Measurements from ENCODE around the gene C20orf204. TPM values are rescaled to one million over a fixed set of nuclear protein-coding genes. Genes with fewer than 3 reads are reported as not detected.

Gene C20orf204
- total and polyA plus RNA-seq, 2 donors (not counting 3 experiments of a cell fraction or from before 2014, with no cell fraction given) = 2.8 to 5.8 TPM

- intact Hi-C loops (cut with micrococcal nuclease) (no loop called here), dilution Hi-C loops (cut with MboI; ENCODE audit: extremely low pct_ligation_motif_present, low sequenced_read_pairs) (no loop called here)
- no peak for FAIRE-seq
- H3K27me3 ChIP-seq (ENCODE audit: control insufficient read depth in 2 of 2, insufficient read depth in 2 of 2, low read length in 2 of 2) = peaks cover 10 to 15% of the 10 kb centered on the region in 2 experiments
- H3K9me3 ChIP-seq (replicated peaks; ENCODE audit: control insufficient read depth, insufficient read depth, low read length) = no peaks in the 10 kb centered on the region
- no TSS peak for BruUV-seq (replicated peaks)
- H3K79me2 ChIP-seq (ENCODE audit: control insufficient read depth, insufficient read depth, low read length) = peaks cover 6% of the 10 kb centered on the region
- no peak within 1 kb of the TSS for H3K27ac ChIP-seq (ENCODE audit: insufficient read depth, low read depth, low read length)
- no peaks in the 10 kb centered on the region for H3K9me1 ChIP-seq (replicated peaks; ENCODE audit: control insufficient read depth, extremely low read depth, insufficient read depth, low read length)
- peaks cover 20% of the 10 kb centered on the region for H3K4me1 ChIP-seq (ENCODE audit: control insufficient read depth, extremely low read depth, insufficient read depth, low read length)
- H4K20me1 ChIP-seq (replicated peaks; ENCODE audit: control insufficient read depth, extremely low read depth, insufficient read depth, low read length) = no peaks in the 10 kb centered on the region
- POLR2A ChIA-PET = interaction anchor here (0.6 kb wide), 1 partner anchor 451 kb away, joined by 3 read pairs; no protein-coding TSS in a partner anchor
- H3K4me2 ChIP-seq (ENCODE audit: insufficient read depth, low read length) = peak within 1 kb of the TSS; percentile 82
- H2AFZ ChIP-seq (ENCODE audit: low read depth, low read length) = peak within 1 kb of the TSS; percentile 61
- H3K9ac ChIP-seq (replicated peaks; ENCODE audit: extremely low read depth, insufficient read depth, low read length) = peak within 1 kb of the TSS; percentile 56
- TF ChIP-seq POLR2AphosphoS5 (IDR thresholded peaks at IDR 0.05; ENCODE audit: insufficient read depth, low read depth, low read length) = no peak
- peak; percentile 14 for TF ChIP-seq POLR2A (IDR thresholded peaks at IDR 0.05; ENCODE audit: low read depth, low read length)
- CTCF ChIA-PET = interaction anchor here (1.0 to 3.0 kb wide), 6 partner anchors 16 to 100 kb away, joined by 3 to 14 read pairs (median 4); partner anchors contain the start of gene SAMD10
- peak; percentile 34 for DNase-seq (ENCODE audit: low read depth, low spot score)
- peak within 1 kb of the TSS; percentile 71 to 94 (median 73) for H3K4me3 ChIP-seq (replicated peaks in 1 of 3; ENCODE audit: insufficient read depth in 1 of 3, low read depth in 1 of 3, low read length in 3 of 3)
- peaks cover 0 to 4% of the 10 kb centered on the region in 2 experiments for H3K36me3 ChIP-seq (ENCODE audit: control insufficient read depth in 2 of 2, extremely low read depth in 1 of 2, insufficient read depth in 2 of 2, low read length in 2 of 2)
These were observed 44.2 kb downstream of the C20orf204 start, which contains the start of gene OPRL1 for GRCh38 chr20:64080013-64080812. OPRL1 (plus strand) TSS chr20:64080082; CDS start chr20:64092721, 12,639 bp downstream.

- ChIA-PET CTCF (interaction anchor here (3.0 kb wide), 1 partner anchor 42 kb away, joined by 14 read pairs; no protein-coding TSS in a partner anchor), POLR2A (no interaction called here)
- H3K4me3 ChIP-seq (replicated peaks in 1 of 3; ENCODE audit: insufficient read depth in 1 of 3, low read depth in 1 of 3, low read length in 3 of 3) = peak overlapping the region in 1 of 3 experiments; percentile 73
- H3K36me3 ChIP-seq (ENCODE audit: control insufficient read depth in 2 of 2, extremely low read depth in 1 of 2, insufficient read depth in 2 of 2, low read length in 2 of 2) = peaks cover 0 to 3% of the 10 kb centered on the region in 2 experiments
- no peaks in the 10 kb centered on the region for H4K20me1 ChIP-seq (replicated peaks; ENCODE audit: control insufficient read depth, extremely low read depth, insufficient read depth, low read length)
- H3K4me1 ChIP-seq (ENCODE audit: control insufficient read depth, extremely low read depth, insufficient read depth, low read length) = peaks cover 20% of the 10 kb centered on the region
- intact Hi-C loops (cut with micrococcal nuclease) (no loop called here), dilution Hi-C loops (cut with MboI; ENCODE audit: extremely low pct_ligation_motif_present, low sequenced_read_pairs) (no loop called here)
- peaks cover 6% of the 10 kb centered on the region for H3K79me2 ChIP-seq (ENCODE audit: control insufficient read depth, insufficient read depth, low read length)
- peaks cover 17 to 23% of the 10 kb centered on the region in 2 experiments for H3K27me3 ChIP-seq (ENCODE audit: control insufficient read depth in 2 of 2, insufficient read depth in 2 of 2, low read length in 2 of 2)
- H2AFZ ChIP-seq (ENCODE audit: low read depth, low read length) = no peak overlapping the region
- H3K4me2 ChIP-seq (ENCODE audit: insufficient read depth, low read length) = no peak overlapping the region
- FAIRE-seq = no peak
- BruUV-seq (replicated peaks) = no TSS peak
- no peaks in the 10 kb centered on the region for H3K9me1 ChIP-seq (replicated peaks; ENCODE audit: control insufficient read depth, extremely low read depth, insufficient read depth, low read length)
- no peak overlapping the region for H3K27ac ChIP-seq (ENCODE audit: insufficient read depth, low read depth, low read length)
- DNase-seq (ENCODE audit: low read depth, low spot score) = no peak
- no peaks in the 10 kb centered on the region for H3K9me3 ChIP-seq (replicated peaks; ENCODE audit: control insufficient read depth, insufficient read depth, low read length)
- no peak overlapping the region for H3K9ac ChIP-seq (replicated peaks; ENCODE audit: extremely low read depth, insufficient read depth, low read length)
- TF ChIP-seq, protein P1, sequence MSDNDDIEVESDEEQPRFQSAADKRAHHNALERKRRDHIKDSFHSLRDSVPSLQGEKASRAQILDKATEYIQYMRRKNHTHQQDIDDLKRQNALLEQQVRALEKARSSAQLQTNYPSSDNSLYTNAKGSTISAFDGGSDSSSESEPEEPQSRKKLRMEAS (IDR thresholded peaks at IDR 0.05; ENCODE audit: insufficient read depth, insufficient read length) = no peak
- TF ChIP-seq POLR2AphosphoS5 (IDR thresholded peaks at IDR 0.05; ENCODE audit: insufficient read depth, low read depth, low read length) (no peak), POLR2A (IDR thresholded peaks at IDR 0.05; ENCODE audit: low read depth, low read length) (no peak), EZH2 (IDR thresholded peaks at IDR 0.05; ENCODE audit: borderline replicate concordance, low read depth, low read length, severe bottlenecking) (no peak), CTCF (IDR thresholded peaks at IDR 0.05; ENCODE audit: extremely low read depth in 1 of 2, insufficient read depth in 1 of 2, low read depth in 1 of 2, low read length in 2 of 2) (no peak), GATA2 (IDR thresholded peaks at IDR 0.05; ENCODE audit: insufficient read depth, insufficient read length, low read depth, low read length) (no peak), JUN (IDR thresholded peaks at IDR 0.05; ENCODE audit: borderline replicate concordance, insufficient read depth, insufficient read length, low read depth) (no peak)
These were observed 45.0 kb downstream of the C20orf204 start for GRCh38 chr20:64080813-64081623.

Measured in endothelial cell of umbilical vein (primary cell).